ENCODE results near the gene PRXL2B. TPM values are rescaled to one million over a fixed set of nuclear protein-coding genes. Genes with fewer than 3 reads are reported as not detected.

PRXL2B gene
- total and polyA plus RNA-seq, 12 donors, result 3.7 to 12.0 (median 5.4) TPM

- DNase-seq, result no peak
- no peak for ATAC-seq
- Histone ChIP-seq H3K9me3 (no peaks in the 10 kb centered on the region), H3K4me1 (peaks cover 10 to 55% (median 35%) of the 10 kb centered on the region in 9 donors), H3K27ac (no peak overlapping the region), H3K4me3 (no peak overlapping the region), H3K27me3 (peaks cover 0 to 7% (median 0%) of the 10 kb centered on the region in 7 donors), H3K36me3 (no peaks in the 10 kb centered on the region)
- no peak for TF ChIP-seq CTCF (IDR thresholded peaks at IDR 0.05)
- intact Hi-C loops (cut with DNase I), result loop anchor here in 2 of 10 donors (5.0 to 10.0 kb wide), 2 partner anchors 35 to 62 kb away; no protein-coding TSS in a partner anchor
- 69 to 78% methylated on average over 7 of the region's 7 CpGs for WGBS, 2 donors
Observed at GRCh38 chr1:2582391-2582790, 4.2 kb upstream of the PRXL2B start.

GRCh38 chr1:2583331-2583791, 3.2 kb upstream of the PRXL2B start:
- no peak for ATAC-seq
- no peaks in the 10 kb centered on the region for H3K36me3 ChIP-seq
- peaks cover 0 to 7% (median 0%) of the 10 kb centered on the region in 7 donors for H3K27me3 ChIP-seq
- H3K9me3 ChIP-seq, result no peaks in the 10 kb centered on the region
- TF ChIP-seq CTCF (IDR thresholded peaks at IDR 0.05), result no peak
- intact Hi-C loops (cut with DNase I), result loop anchor here in 2 of 10 donors (5.0 to 10.0 kb wide), 2 partner anchors 36 to 61 kb away; no protein-coding TSS in a partner anchor
- H3K27ac ChIP-seq, result no peak overlapping the region
- DNase-seq, result no peak
- H3K4me1 ChIP-seq, result peaks cover 12 to 51% (median 32%) of the 10 kb centered on the region in 9 donors
- WGBS, 2 donors, result 59 to 66% methylated on average over 5 of the region's 5 CpGs
- H3K4me3 ChIP-seq, result no peak overlapping the region

- peaks cover 0 to 7% (median 0%) of the 10 kb centered on the region in 7 donors for H3K27me3 ChIP-seq
- no peak for TF ChIP-seq CTCF (IDR thresholded peaks at IDR 0.05)
Observed at GRCh38 chr1:2583871-2584351, 2.7 kb upstream of the PRXL2B start.

GRCh38 chr1:2584686-2585317, 1.8 kb upstream of the PRXL2B start:
- WGBS, 2 donors, result 30 to 44% methylated on average over 12 of the region's 12 CpGs
- no peak for DNase-seq
- H3K4me3 ChIP-seq, result peak overlapping the region in 9 of 10 donors; percentile 78 to 98 (median 94)
- H3K36me3 ChIP-seq, result peaks cover 0 to 6% (median 0%) of the 10 kb centered on the region in 9 donors
- no peaks in the 10 kb centered on the region for H3K9me3 ChIP-seq
- no peak for TF ChIP-seq CTCF (IDR thresholded peaks at IDR 0.05)
- H3K27me3 ChIP-seq, result peaks cover 0 to 3% (median 0%) of the 10 kb centered on the region in 7 donors
- peaks cover 9 to 39% (median 25%) of the 10 kb centered on the region in 9 donors for H3K4me1 ChIP-seq
- intact Hi-C loops (cut with DNase I), result loop anchor here in 3 of 10 donors (5.0 to 10.0 kb wide), 3 partner anchors 38 to 60 kb away; partner anchors contain the start of gene PANK4 (in 1 of the 3)
- H3K27ac ChIP-seq, result peak overlapping the region; percentile 96 to 100 (median 98)
- no peak for ATAC-seq

More at GRCh38 chr1:2583871-2584351, 2.7 kb upstream of the PRXL2B start:
- ATAC-seq, result no peak
- Histone ChIP-seq H3K9me3 (no peaks in the 10 kb centered on the region), H3K27ac (peak overlapping the region in 1 of 10 donors; percentile 100), H3K36me3 (peaks cover 0 to 2% (median 0%) of the 10 kb centered on the region in 9 donors), H3K4me1 (peaks cover 10 to 46% (median 26%) of the 10 kb centered on the region in 9 donors), H3K4me3 (no peak overlapping the region)
- no peak for DNase-seq
- intact Hi-C loops (cut with DNase I), result loop anchor here in 2 of 10 donors (5.0 to 10.0 kb wide), 2 partner anchors 37 to 61 kb away; no protein-coding TSS in a partner anchor
- 63 to 69% methylated on average over 14 of the region's 14 CpGs for WGBS, 2 donors

All from heart right ventricle (tissue), 16 donors.